Activated naive CD4-positive, alpha-beta T cell treated with anti-CD3 and anti-CD28 coated beads, Interleukin-2, amount 50 U/mL, for 16 hours (primary cell): Measurements from ENCODE around the gene VPS8.

Experiments used
- DNase-seq: peaks from one replicate; pipeline ENCODE4 v3.0.0-alpha.2; 2020

The VPS8 gene

DNA sequence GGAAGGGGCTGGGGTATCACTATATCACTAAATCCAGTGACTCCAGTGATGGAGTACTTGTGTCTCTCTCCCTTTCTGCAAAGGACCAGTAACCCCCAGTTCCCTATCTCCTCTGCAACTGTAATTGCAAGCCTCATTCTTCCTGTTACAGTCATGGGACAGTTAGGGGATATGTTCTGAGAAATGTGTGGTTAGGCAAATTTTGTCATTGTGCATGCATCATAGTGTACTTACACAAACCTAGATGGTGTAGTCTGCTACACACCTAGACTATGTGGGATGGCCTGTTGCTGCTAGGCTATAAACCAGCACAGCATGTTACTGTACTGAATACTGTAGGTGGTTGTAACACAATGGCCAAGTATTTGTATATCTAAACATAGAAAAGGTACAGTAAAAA, 2.2 kb downstream of the VPS8 start:
- DNase-seq: no peak

- DNase-seq: no peak
Measured at GRCh38 chr3:184815046-184815930, 3.3 kb downstream of the VPS8 start.

DNA sequence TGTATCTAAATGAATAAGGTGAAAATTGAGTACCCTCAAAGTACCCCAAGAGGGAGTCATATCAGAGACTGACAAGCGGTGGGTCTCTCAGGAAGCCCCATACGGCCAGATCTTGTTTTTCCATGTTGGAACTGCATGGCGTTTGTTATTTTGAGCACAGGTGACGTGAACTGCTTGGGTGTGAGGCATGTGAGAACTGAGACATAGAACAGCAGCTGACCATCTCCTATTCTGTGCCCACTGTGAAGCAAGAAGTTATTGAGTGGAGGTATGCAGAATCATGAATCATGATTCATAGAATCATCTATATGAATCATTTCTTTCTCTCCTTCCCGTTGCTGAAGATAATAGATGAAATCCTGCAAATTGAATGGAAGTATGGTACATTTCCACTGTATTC, 4.6 kb downstream of the VPS8 start:
- DNase-seq: no peak

GRCh38 chr3:184820525-184820924, 8.6 kb downstream of the VPS8 start:
- DNase-seq: no peak

- DNase-seq: no peak
Measured at GRCh38 chr3:184821034-184821433, 9.1 kb downstream of the VPS8 start.

DNA sequence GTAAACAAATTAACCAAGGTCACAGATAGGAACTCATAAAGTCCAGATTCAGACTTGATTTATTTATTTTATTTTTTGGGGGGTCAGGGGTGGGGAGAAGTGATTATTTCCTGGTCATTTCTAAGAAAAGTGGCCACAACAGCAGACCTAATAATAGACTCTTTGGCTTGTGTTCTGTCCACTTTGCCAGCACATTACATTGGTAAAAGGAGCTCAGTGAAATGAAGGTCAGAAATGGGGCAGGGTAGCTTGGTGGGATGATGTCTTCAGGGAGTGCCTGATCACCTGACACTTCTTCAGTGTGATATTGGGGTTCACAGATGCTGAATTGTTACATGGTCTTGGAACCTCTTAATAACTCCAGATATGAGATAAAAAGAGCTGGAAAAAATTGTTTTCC, 10.1 kb downstream of the VPS8 start:
- no peak for DNase-seq

GRCh38 chr3:184822654-184823053, 10.7 kb downstream of the VPS8 start:
- DNase-seq: no peak

DNA sequence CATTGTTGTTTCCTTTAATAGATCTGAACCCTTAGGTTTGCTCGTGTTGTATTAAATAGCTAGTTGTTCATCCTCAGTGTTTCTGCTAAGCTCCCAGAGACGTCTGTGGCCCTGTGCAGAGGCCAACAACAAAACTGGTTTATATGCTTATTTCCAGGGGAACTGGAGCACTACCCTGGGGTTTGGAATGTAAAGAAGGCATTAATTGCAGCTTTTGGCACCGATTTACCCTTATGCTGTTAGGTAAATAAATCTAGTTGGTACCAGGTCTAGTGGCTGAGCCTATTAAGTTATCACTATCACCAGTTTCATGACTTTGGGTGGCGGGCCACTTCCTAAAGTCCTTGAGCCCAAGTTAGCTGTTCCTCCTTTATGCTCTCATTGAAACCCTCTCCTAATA, 12.0 kb downstream of the VPS8 start:
- no peak for DNase-seq

DNA sequence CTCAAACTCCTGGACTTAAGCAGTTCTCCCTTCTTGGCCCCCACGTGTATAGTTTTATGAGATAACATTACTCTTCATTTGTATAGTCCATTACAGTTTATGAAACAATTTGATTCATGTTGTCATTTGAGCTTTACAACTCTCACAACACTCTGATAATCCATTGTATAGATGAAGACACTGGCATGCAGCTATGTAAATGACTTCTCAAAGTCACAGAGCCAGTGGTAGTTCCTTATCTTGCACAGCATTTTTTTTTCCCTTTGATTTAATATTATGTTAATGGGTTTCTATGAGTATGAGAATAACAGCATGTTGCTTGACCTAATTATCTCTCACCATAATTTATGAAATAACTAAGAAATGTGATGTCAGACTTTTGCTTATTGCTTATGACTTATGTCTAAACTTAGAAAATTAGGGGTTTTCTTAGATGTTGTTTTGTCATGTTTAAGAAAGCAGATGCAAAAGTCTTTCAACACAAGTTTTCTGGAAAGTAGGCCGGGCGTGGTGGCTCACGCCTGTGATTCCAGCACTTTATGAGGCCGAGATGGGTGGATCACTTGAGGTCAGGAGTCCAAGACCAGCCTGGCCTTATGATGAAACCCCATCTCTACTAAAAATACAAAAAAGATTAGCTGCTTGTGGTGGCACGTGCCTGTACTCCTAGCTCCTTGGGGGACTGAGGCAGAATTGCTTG, 13.3 kb downstream of the VPS8 start:
- DNase-seq: no peak

DNA sequence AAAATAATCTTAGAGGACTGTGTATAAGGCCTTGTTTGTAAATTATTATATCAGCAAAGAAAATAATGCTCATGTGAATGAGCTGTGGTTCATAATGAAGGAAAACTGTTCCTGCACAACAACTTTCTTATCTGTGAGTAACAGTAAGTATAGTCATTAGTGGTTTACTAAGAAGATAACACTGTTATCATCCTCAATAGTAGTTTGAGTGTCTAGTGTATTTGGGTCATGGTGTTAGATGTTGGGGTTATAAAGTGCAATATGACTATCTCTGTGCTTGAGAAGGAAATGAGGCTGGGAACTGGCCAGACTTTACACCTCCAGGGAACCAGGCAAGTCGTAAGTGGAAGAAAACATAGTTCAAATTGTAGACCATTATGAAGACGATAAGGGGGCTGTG, 15.6 kb downstream of the VPS8 start:
- no peak for DNase-seq

GRCh38 chr3:184832044-184832443, 20.1 kb downstream of the VPS8 start:
- DNase-seq: no peak

DNA sequence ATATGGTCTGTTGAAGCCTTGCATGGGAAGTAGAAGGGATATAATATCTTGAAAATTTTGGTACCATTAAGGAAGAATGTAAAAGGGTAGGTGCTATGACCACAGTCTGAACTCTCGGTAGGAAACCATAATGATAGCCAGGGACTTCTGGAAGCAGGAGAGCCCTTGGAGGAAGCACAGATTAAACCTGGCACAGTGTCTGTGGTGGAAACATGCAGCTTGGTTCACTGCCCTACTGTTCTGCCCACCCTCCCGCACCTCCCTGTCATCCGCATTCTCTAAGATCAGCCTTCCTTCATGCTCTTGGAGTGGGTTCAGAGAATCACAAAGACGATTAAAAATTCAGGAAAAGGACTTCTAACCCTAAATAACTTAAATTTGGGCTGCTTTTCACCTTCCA, 20.9 kb downstream of the VPS8 start:
- DNase-seq: no peak

DNA sequence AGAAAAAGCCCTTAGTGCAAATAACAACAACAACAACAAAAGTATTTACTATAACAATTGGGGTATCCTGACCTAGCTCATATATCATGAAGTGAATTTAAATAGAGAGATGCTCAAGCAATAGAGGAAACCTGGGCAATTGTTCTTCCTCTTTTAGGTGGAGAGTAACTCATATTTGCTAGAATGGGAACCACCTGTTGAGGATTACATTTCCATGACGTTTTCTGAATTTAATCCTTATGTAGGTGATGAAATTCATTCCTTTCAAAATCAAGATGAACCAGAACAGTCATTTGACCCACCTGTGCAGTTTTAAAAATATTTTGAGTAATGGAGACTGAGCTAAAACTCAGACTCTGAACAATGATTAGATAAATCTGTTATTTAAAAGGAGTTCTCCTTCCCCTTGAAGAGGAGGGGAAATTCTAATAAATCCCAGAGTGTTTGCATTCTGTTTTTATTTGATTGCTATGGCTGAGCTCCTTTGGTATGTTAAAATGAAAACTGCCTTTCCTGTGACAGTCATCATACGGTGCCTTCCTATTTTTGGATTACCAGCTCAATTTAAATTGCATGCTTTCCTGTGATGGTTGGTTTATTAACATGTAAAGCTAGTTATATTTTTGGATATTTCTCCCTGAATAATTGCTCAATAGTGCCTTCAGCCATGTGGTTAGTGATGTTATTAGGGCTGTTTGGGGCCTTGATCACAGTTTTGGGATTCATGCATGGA, 24.3 kb downstream of the VPS8 start:
- DNase-seq: no peak

- no peak for DNase-seq
Measured at GRCh38 chr3:184842433-184842832, 30.5 kb downstream of the VPS8 start.

DNA sequence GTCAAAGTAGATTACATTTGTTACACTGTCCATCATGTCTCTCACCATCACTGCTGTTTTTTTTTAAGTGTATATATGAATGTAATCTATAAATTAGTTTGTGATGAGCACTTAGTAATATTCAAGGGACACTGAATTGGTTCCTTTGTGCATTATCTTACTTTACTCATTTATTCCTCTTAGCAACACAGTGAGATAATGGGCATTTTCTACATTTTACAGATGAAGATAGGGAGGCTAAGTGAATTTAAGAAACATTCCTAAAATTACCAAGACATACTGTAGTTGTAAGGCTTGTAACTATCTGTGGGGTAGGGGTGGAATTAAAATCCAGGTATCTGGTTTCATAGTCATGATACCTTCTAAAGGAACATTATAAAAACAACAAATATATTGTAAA, 33.9 kb downstream of the VPS8 start:
- no peak for DNase-seq

DNA sequence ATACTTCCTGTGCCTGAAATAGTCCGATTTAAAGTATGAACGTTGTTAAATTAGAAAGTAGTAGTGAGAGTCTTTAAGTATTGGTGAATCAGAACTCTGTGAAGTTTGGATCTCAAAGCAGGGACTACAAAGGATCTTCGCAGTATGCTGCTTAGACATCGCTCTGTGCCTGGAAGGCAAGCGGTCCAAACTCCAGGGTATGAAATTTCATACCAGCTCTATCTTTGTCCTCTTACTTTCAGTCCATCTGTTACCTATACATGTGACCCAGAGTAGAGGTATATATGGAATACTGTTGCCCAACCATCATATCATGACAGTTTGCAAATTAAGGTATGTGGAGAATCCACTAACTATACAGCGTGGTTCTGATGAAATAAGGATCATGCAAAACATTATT, 34.5 kb downstream of the VPS8 start:
- no peak for DNase-seq

DNA sequence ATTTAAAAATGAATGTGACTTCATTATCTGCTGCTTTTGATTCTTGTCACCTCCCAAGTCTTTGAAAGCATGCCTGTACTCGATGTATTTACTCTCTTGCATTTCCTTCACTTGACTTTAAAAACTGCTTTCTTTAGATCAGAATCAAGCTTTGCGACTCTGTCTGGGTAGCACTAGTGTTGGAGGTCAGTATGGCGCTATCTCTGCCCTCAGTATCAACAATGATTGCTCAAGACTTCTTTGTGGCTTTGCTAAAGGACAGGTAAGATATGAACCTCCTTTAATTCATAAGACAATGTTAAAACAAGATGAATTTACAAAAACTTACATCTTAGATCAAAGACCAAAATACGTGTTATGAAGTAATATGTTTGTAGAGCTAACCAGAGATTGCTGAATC, 37.0 kb downstream of the VPS8 start:
- DNase-seq: no peak

- no peak for DNase-seq
Measured at GRCh38 chr3:184850201-184850600, 38.2 kb downstream of the VPS8 start.

DNA sequence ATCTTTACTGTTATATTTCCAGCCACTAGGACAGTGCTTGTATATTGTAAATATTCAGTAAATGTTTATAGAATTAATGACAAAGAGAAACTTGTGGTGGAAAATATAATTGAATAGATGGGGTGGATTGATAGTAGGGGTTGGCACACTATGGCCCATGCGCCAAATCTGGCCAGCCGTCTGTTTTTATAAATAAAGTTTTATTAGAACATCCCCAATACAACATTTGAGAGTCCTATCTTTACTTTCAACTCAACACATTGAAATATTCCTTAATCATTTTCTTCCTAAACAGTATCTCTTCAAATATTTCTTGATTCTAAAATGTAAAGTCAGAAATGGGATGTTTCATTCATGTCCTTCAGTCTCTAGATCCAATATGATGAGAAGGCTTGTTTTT, 45.1 kb downstream of the VPS8 start:
- DNase-seq: no peak

DNA sequence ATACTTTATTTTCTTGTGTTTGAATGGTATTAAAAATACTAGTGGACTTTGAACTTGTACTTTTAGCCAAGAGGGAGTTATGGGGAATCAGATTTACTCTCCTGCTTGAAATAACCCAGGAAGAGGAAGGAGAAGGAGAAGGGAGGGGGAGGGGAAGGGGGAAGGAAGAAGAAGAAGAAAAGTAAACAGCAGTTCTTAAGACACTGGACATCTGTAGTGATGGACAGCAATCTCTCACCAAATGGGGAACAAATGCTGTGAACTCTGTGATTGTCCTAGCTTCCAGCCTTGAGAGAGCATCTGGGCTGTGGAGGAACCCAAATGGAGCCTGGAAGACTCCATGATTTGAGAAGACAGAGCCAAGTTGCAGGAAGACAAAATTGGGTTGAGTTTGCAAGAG, 52.0 kb downstream of the VPS8 start:
- DNase-seq: no peak

DNA sequence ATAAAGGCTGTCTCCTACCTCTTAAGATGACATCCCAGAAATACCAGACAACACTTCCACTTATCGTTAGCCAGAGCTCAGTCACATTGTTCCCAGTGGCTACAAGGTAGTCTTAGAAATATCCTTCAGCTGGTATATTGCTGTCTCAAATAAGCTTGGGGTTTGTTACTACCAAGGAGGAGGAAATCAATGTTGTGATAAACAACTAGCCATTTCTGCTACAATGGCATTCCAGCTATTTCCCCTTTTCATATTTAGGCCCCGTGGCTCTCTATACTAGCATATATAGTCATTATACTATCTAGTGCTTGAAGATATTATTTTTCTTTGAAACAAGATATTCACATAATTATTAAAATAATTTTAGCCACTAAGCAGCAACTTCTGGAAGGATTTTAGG, 56.5 kb downstream of the VPS8 start:
- DNase-seq: no peak

DNA sequence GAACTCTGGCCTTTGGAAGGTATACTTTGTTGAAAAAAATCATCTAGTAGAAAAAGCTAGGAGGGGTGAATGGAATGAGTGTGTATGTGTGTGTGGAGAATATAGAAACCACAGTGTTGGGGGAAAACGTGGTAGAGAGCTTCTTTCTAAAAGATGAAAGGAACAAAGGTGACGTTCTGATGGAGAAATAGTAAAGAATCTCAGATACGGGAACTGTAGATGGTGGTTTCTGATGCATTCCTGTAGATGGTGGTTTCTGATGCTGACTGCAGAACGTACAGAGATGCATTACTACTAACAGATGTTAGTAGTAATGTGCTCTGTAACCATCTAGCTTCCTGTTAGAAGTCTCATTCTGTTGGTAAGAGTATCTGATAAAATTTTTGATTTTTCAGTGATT, 60.2 kb downstream of the VPS8 start:
- DNase-seq: no peak

GRCh38 chr3:184873141-184873540, 61.2 kb downstream of the VPS8 start:
- no peak for DNase-seq
